ENCODE data around the gene PCDHGA8.
"Not testable (repeated sequence)": the region's sequence is repeated elsewhere in the genome, so short reads cannot be mapped to it uniquely, and the experiment has no call there.

PCDHGA8 gene

DNA sequence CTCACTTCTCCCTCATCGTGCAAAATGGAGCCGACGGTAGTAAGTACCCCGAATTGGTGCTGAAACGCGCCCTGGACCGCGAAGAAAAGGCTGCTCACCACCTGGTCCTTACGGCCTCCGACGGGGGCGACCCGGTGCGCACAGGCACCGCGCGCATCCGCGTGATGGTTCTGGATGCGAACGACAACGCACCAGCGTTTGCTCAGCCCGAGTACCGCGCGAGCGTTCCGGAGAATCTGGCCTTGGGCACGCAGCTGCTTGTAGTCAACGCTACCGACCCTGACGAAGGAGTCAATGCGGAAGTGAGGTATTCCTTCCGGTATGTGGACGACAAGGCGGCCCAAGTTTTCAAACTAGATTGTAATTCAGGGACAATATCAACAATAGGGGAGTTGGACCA, 38.9 kb downstream of the PCDHGA8 start:
- DNase-seq (ENCODE audit: low read depth in 1 of 2, low spot score in 1 of 2): no peak

DNA sequence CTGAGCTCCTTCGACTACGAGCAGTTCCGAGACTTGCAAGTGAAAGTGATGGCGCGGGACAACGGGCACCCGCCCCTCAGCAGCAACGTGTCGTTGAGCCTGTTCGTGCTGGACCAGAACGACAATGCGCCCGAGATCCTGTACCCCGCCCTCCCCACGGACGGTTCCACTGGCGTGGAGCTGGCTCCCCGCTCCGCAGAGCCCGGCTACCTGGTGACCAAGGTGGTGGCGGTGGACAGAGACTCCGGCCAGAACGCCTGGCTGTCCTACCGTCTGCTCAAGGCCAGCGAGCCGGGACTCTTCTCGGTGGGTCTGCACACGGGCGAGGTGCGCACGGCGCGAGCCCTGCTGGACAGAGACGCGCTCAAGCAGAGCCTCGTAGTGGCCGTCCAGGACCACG, 39.9 kb downstream of the PCDHGA8 start:
- DNase-seq (ENCODE audit: low read depth in 1 of 2, low spot score in 1 of 2): not testable (repeated sequence)

DNA sequence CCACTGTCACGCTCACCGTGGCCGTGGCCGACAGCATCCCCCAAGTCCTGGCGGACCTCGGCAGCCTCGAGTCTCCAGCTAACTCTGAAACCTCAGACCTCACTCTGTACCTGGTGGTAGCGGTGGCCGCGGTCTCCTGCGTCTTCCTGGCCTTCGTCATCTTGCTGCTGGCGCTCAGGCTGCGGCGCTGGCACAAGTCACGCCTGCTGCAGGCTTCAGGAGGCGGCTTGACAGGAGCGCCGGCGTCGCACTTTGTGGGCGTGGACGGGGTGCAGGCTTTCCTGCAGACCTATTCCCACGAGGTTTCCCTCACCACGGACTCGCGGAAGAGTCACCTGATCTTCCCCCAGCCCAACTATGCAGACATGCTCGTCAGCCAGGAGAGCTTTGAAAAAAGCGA, 40.3 kb downstream of the PCDHGA8 start:
- DNase-seq (ENCODE audit: low read depth in 1 of 2, low spot score in 1 of 2): not testable (repeated sequence)

DNA sequence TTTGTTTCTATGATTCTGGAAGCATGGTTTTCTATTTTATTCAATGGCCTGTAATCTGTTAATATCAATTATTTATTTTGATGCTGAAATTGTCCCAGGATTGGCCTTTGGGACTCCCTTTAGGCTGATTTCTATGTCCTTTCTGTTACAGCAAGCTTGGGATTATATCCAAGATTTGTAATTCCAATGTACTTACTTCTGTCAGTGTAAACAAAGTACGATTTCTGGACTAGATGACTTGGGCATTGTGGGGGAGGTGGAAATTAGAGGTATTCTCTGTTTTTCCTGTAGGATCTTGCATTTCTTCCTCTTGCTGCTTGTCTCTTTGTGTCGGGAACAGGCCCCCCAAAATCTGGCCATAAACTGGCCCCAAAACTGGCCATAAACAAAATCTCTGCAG, 41.6 kb downstream of the PCDHGA8 start:
- DNase-seq (ENCODE audit: low read depth in 1 of 2, low spot score in 1 of 2): no peak

DNA sequence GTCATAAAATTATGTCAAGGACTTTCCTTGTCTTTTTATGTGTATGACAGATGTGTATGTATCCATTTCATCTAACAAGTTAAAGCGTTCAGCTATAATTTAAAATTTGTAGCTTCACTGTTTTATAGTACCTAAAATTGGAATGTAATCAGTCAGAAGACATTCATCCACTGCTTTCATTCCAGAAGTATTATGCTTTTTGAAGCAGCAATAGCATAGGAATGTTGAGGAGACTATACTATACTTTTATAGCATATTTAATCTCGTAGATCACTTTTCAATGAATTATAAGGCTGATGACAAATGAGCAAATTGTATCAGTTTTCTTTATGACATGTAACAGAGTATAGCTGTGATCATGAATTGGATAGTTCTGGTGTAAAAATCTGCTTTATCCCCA, 44.8 kb downstream of the PCDHGA8 start:
- no peak for DNase-seq (ENCODE audit: low read depth in 1 of 2, low spot score in 1 of 2)

DNA sequence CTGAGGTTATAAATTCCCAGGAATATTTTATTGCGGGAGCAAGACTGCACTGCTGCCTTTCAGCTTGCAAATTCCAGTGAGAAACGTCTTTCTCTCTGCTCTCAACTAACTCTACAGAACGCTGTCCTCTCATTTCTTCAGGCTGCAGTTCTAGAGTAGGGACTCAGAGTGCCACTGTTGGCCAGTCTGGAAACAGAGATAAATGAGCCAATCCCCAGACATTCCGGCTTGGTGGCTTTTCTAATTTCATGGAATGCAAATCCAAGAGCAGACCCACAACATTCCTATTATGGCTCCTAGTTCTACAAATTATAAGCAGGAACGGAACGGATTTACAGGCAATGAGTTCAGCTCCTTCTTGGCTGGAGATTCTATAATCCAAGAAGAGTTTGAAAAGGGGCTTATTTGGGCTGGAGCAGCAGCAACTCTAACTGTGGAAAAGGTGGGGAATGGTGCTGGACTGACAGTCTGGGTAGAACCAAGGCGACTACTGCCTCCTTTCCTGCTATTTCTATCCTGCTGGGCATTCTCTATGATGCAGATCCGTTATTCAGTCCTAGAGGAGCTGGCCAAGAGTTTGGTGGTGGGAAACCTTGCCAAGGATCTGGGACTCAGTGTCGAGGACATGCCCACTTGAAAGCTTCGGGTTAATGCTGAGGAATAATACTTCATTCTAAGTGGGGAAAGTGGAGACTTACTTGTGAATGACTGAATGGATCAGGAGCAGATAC, 47.1 kb downstream of the PCDHGA8 start:
- no peak for DNase-seq (ENCODE audit: low read depth in 1 of 2, low spot score in 1 of 2)

DNA sequence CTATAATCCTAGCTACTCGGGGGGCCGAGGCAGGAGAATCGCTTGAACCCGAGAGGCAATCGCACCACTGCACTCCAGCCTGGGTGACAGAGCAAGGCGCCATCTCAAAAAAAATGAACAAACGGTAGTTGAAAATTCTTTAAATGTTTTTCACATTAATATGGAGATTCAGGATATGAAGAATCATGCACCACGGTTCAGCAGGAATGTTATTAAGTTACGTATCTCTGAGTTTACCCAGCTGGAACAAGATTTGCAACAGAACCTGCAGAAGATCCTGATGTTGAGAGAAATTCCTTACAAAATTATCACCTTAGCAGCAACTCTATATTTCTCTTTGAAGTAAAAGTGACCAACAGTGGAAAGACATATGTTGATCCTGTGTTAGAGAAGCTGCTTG, 47.9 kb downstream of the PCDHGA8 start:
- DNase-seq (ENCODE audit: low read depth in 1 of 2, low spot score in 1 of 2): no peak

DNA sequence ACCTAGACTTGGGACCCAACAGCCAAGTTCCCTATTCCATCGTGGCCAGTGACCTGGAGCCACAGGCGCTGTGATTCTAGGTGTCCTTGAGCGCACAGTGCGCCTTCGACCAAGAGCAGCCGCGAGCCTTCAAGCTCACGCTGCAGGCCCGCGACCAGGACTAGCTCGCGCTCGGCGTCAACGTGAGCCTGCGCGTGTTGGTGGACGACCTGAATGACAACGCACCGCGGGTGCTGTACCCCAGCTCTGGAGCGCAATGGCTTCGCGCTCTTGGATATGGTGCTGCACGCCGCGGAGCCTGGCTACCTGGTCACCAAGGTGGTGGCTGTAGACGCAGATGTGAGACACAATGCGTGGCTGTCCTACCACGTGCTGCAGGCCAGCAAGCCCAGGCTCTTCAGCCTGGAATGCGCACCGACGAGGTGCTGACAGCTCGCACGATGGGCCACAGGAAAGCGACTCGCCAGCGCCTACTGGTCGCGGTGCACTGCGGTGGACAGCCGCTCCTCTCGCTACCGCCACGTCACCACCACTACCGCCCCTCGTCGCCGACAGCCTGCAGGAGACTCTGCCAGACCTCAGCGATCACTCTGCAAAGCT, 49.2 kb downstream of the PCDHGA8 start:
- DNase-seq (ENCODE audit: low read depth in 1 of 2, low spot score in 1 of 2): no peak
